Measurements from ENCODE around the gene GOLGA2.

GRCh38 chr9:128266868-128267590 lies 8.8 kb downstream of the GOLGA2 start:
- no peak for TF ChIP-seq CTCF (conservative IDR thresholded peaks at IDR 0.05; ENCODE audit: low read length)
- no peak for TF ChIP-seq EZH2phosphoT487 (IDR thresholded peaks at IDR 0.05; ENCODE audit: borderline replicate concordance, low read depth, low read length)

All from OCI-LY7 (cell line).